Measurements from ENCODE around the gene SLIT3.

Gene SLIT3

DNA sequence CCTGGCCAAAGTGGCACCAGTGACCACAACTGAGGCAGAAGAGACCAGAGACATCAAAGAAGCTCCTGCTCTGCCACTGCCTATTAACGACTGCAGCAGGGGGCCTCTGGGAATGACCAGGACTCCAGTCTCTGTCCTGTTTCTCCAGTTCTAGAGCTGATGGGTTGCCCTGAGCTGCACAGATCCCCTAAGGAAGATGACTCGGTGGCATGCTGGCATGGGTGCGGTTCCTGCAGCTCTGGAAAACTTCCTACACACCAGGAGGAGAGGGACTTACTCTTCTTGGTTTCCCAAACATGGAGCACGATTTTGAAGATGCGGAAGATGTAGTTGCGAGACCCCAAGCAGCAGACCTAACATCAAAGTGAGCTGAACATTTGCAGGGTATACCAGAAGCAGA lies 2.7 kb downstream of the SLIT3 start:
- DNase-seq: no peak

DNA sequence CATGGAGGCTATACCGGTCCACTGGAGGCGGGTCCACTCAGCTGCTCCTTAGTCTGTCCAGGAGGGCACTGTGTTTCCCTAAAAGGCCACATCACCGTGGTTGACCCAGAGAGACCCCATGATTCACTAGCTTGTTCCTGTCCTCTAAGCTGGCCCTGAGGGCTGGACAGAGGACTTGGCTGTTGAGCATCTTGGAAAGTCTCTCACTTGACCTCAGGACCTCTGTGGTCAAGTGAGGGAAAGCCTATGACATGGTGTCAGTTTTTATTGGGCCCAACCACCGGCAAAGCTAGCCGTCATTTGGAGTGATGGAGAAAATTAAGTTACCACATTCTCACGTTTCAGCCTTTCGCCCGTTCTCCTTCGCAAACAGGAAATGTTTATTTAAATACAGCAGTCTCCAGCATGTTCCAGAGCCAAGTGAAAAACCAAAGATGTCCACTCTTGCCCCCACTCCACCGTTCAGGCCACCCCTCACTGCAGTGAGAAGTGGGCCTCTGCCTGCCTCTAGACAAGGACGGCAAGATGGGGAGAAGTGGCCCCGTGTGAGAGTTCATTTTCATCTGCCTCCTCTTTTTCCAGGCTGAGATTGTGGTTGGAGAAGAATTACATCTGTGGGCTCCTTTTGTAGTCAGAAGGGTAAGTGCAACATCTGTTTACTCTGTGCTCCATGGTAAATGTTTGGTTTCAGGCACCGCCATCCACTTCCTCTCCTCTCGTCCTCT lies 4.4 kb downstream of the SLIT3 start:
- no peak for DNase-seq

DNA sequence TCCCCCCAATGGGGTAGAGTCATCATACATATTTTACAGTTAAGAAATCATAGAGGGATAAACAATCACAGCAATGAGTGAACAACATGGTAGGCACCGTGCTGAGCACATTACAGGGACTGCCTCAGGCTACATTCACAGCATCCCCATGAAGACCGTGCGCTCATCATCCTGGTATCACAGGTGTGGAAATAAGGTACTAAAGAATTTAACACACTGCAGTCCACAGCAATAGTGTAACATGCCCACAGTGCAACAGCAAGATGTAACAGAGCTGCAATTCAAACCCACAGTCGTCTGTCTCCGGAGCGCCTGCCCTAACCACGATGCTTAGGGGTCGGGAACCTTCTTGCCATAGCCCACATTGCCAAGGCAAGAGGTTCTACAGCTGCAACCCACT lies 5.6 kb downstream of the SLIT3 start:
- DNase-seq: no peak

DNA sequence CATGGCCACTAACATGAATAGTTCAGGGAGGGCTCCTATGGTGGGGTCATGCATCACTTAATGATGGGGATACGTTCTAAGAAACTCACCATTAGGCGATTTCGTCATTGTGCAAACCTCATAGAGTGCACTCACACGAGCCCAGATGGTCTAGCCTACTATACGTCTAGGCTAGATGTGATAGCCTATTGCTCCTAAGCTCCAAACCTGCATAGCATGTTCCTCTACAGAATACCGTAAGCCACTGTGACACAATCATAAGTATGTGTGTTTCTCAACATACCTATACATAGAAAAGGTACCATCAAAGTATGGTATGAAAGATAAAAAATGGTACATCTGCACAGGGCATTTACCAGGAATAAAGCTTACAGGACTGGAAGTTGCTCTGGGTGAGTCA lies 6.3 kb downstream of the SLIT3 start:
- DNase-seq: no peak

DNA sequence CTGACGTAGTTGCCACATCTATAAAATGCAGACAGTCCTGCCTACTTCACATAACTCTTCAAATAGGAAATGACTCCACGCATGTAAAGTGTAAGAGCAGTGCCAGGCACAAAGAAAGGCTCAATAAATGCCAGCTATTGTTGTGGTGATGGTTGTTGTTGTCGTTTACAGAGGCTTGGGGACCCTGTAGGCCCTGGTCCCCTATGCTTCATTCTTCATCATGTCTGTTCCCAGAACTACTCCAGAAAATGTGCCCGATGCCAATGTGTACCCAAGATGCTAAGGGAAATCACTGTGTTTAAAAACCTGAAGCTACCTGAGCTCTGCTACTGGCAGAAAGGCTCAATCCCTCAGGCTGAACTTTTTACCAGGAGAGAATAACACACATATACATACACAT lies 9.1 kb downstream of the SLIT3 start:
- DNase-seq: no peak

DNA sequence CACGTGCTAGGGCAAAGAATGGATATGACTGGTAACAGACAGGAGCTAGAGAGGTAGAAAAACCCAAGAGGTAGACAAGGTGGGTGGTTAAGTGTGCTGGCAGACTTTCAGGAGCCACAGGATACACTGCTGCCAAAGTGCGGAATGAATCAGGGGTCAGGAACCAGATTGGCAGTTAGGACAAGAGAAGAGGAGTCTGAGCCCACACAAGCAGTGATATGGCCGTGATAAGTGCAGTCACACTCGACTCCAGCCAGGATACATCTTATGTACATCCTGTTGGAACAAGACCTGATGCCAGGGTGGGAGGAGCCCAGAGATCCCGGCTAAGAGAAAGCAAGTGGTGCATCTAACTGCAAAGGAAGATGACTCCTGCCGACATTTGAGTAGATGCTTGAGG lies 10.0 kb downstream of the SLIT3 start:
- DNase-seq: no peak

DNA sequence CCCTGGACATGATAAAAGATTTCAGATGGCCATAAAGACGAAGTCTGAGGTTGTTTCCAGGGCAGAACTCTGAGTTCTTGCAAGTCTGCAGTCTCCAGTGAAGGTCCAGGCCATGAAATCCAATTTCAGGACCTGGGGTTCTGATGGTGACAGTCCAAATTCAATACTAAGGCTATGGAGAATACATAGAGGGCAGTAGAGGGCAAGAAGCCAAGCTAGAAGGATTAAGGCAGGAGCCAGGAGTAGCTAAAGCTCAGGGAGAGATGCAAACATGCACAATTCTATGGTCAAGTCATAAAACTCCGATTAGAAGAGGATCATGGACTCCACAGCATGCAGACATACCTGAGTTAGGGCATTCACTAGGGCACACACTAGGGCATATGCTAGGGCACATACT lies 11.4 kb downstream of the SLIT3 start:
- no peak for DNase-seq

DNA sequence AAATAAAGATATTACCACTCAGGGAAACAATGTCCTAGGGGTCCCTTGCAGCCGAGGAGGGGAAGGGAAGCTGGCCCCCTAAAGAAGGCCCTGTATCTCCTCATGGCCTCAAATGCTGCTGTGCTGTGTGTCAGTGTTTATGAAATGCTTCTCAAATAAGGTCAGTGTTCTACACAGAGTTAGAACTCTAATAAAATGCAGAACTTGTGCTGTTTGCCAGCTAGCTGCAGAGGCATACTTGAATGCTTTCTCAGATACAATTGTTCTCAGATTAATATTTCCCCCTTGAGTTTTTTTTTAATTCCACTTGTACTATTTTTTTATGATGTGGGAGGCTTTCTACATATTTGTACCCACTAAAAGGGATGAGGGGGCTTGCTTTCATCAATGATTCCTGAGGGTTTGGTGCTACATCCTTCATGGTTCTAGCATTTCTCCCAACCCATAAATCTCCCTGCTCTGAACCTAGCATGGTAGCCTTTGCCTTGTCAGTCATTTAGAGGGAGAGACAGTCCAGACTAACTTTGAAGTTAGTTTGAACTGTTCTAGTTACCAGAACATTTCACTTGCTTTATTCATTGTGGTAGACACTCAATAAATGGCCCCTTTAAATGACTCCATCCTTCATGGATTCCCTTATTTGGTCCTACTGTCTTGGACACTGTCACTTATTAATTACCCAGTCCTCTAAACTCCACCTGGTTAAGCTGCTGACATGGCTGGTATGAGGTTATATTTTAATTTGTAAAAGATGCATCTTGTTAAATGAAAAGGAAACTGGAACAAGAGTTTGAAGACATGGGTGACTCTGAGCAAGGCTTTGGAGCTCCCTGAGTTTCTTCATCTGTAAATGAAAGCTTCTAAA lies 12.6 kb downstream of the SLIT3 start:
- no peak for DNase-seq

DNA sequence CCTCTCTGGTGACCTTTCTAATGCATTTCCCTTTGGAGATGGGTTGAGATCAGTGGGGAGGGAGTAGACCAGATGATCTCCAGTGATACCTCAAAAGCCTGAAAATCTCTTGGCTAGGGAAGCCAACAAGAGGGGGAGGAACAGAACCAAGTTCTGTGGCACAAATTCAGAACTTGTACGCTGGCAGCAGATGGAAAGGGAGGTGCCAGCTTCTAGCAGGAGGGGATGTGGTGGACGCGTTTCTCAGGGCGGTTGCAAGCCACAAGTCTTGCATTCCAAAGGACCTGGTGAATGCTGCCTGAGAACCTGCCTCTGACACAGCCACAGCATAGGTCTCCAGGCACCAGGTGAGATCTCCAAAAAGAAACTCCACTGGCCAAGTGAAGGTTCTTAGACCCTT lies 13.4 kb downstream of the SLIT3 start:
- no peak for DNase-seq

DNA sequence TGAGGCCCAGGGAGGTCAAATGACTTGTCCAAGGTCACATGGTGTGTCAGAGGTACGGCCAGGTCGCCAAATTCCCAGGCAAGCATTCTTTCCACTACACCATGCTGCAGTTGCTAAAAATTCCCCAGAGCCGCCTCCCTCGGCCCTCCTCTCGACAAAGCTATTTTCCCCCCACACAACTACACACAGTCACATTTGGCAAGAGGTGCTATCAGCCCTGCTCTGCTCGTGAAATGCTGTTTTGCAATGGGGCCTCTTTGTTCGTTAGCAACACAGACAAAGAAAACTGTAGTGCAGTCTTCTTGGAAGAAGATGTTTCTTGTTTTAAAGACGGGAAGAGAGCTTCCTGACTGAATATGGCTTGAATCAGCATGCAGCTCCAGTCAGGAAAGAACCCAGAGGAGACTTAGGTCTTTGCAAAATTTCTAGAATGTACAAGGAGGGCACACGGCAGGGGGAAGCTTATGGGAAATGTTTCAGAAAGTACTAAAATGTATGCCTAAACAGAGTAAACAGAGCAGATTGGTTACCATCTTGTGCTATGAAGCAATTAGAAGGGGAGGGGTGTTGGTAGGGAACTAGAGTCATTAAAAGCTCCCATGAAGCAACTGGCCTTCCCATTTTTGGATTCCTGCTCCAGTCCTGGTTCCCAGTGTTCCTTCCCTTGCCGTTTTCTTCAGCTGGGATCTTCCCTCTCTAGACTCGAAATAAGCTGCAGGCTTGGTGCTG lies 14.2 kb downstream of the SLIT3 start:
- DNase-seq: no peak

DNA sequence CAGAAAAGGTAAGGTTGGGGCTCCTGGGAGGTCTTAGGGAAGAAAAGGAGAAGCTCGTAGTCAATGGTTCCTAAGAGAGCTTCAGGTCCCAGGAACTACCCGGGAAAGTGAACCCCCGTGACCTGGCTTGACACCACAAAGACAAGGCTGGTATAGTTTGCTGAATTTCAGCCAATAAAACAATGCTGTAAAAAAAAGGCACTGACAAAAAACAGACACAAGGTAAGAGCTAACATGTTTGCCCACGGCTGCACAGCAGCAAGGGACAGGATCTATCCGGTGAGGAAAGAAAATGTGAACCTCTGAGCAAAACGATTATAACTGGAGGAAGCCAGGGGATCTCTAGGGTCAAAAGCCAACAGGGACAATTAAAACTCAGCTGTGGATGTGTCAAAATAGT lies 17.1 kb downstream of the SLIT3 start:
- DNase-seq: no peak

DNA sequence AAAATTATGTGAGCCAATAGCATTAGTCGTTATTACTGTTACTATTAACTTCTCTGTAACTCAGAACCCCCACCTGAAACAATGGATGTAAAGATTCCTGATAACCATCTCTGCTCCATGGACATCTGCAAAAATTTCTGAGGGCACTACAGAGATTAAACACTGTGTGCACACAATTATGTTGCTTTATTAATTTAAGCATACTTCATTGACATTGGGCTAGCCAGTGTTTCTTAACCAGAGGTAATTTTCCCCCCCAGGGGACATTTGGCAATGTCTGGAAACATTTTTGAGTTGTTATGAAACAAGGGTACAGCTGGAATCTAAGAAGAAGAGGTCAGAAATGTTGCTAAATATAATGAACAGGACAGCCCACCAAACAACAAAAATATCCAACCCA lies 19.3 kb downstream of the SLIT3 start:
- DNase-seq: no peak

DNA sequence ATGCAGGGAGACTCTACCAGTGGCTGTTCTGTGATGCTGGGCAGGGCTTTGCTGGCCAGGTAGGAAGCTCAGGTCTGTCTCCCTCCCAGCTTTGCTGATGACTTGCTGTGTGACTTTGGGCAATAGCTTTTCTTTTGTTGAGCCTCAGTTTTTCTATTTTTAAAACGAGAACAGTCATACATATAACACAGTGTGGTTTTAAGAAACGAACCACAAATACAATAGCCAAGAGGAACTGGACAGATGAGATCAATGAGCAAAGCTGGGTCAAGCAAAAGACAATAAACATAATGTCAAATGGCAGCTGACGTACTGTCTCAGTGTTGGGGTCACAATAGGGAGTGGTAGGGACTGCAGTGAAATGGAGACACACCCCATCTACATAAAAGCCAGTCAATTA lies 20.2 kb downstream of the SLIT3 start:
- no peak for DNase-seq

DNA sequence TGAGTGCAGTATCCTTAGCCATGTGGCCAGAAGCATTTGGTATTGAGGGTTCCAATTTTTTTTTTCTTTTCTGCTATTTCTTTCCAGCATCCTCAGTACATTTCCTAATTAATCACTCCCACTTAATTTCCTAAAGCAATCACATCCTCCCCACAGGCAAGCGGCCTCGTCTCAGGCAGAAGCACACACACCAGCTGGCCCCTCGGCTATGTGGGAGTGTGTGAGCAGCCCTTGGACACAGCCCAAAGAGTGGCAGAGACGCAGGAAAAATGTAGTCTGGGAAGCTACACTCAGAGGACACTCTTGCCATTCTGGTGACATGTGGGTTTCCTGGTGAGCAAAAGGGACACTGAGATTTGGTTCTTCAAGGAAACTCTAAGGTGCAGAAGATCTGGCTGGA lies 20.7 kb downstream of the SLIT3 start:
- no peak for DNase-seq

DNA sequence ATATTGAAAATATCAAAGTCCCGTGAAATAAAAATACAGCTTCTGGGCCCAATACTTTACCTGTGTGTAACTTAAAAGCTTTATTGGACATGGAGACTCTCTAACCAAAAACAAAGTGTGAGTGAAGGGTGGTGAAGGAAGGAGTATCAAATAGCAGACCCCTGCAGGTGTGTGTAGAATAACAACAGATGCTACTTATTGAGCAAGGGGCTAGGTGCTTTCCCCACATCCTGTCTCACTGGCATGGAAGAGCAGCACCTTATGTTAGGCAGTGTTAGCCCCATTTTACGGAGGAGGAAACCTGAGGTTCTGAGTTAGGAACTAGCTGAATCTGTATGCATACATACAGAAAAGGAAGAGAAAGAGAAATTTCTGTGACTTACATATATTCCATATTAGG lies 21.8 kb downstream of the SLIT3 start:
- no peak for DNase-seq

DNA sequence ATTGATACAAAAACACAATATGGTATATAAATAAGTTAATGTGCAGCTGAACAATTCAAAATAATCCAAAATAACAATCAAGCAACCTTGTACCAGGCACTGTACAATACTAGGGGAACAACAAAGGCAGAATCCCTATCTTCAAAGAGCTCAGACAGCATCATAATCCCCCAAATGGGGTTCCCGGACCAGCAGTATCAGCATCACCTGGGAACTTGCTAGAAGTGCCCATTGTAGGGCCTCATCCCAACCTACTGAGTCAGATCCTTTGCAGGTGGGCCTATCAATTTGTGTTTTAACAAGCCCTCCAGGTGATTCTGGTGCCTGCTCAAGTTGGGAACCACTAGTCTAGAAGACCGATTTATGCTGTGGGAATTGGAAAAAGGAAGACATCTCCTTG lies 27.1 kb downstream of the SLIT3 start:
- DNase-seq: no peak

DNA sequence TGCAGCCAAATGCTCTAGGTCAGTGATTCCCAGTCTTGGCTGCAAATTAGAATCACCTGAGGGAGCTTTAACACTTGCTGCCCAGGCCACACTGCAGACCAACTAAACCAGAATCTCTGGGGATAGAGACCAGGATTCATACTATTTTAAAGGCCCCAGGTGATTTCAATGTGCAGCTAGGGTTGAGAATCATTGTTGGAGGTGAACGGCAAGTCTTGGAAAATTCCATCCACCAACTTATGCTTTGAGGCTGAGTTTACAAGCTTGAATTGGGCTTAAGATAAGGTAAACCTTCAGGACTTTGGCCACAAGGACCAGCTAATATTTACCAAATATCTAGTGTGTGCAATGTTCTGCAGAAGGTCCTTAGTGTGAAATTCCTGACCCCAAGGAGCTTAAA lies 27.5 kb downstream of the SLIT3 start:
- DNase-seq: no peak

DNA sequence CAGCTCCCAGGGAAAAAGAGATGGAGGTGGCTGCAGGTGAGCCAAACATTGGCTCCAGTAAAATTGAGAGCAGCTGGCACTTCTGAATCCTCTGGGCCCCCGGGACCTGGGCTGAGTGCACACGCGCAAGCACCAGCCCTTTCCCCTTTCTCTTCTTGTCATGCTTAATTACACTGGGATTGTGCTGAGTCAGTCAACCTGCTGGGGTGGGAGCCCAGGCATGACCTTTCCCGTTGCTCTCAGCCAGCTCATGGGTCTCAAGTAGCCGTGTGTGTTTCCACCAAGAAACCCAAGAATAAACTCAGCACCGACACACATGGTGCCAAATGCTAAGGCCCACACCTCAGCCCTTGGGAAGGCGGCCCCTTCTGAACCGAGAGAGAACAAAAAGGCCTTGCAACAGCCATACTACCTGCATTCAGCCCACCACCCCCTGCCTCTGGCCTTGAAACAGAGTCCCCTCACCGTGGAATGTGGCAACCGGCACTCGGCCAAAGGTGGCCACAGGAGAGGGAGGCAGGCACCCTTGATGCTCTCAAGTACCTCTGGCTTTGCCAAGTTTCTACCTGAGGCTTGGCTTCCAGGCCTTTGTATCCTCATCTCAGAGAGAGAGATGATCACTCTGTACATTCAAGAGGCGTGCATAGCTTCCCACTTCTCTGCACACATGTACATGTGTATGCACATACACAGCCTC lies 28.1 kb downstream of the SLIT3 start:
- DNase-seq: no peak

DNA sequence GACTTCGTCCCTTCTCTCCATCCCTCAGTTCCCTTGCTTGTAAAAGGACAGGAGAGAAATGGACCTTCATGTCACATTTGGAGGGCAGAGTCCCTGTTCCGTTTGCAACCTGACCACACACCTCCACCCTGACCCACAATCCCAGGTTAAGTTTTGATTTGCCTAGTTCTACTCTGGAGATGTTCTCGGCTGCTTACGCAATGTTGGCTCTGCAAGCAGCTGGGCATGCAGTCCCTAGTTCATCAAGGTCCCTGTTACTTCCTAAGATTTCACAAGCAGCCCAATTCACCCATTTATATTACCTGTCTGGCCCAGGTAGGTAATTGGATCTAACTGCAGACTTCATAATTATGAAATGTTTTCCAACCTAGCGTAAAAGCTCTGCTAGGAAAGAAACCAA lies 28.8 kb downstream of the SLIT3 start:
- DNase-seq: no peak

DNA sequence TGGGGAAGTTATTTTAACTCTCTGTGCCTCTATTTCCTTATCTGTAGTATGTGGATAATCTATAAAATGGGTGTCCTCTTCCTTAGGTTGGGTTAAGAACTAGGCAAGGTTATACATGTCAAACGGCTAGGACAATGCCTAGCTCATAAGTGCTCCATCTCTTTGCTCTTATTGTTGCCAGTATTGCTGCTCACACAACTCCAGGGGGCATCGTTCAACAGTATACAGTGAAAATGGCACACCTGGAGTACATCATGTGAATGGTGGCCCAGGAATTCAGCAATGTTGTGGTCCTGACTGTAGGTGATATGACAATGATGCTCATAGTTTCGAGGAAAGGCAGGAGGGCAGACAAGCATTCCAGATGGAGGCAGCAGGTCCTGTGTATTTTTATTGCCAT lies 30.1 kb downstream of the SLIT3 start:
- DNase-seq: no peak

DNA sequence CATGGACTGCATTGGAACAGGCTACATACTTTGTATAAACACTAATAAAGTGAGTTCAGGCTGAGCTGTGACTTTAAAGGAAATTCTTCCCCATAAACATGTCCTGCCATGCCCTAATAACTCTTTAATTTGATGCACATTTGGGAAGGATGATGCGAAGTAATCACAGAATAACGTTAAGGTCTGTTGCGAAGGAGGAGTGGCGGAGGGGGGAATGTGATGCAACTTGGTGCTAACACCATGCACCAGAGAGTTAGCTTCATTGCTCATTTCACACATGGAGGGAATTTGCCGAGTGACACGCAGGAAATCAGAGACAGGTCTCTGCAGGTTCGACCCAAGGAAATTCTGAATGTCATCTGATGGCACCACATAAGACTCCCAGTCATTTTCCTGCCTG lies 32.9 kb downstream of the SLIT3 start:
- no peak for DNase-seq

DNA sequence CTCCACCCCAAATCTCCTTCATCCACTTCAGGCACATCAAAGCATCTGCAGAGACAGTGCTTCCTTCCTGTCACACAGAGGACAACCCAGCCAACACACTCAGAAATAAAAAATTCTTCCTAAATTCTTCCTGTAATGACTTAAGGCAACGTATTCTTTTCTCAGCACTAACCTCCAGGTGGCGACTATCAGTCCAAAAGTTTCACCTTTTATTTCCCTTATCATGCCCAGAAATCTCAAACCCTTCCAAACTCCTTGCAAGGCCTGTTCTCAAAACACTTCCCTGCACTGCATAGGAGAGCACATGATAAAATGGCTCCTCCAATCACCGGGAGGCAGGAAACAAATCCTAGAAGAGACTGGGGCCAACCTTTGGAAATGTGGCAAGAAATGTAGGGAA lies 35.1 kb downstream of the SLIT3 start:
- no peak for DNase-seq

DNA sequence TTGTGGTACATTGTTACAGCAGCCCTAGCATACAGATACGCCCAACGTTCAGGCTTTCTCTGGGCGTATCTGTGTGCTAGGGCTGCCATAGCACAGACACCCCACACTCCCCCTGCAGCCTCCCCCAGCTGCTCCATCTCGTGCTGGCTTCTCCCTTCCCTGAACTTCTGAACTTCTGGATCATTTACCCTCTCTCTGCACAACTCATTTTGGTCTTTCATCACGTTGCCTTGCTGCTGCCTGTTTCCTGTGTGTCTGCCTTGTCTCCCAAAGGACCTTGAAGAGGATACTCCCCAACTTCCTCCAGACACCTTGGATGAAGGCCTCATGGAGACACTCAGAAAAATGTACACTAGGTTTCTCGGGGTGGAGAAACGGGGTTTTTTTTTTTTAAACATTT lies 37.3 kb downstream of the SLIT3 start:
- DNase-seq: no peak
